Thyroid gland (tissue), 4 donors: ENCODE data around the gene EIF1AY. TPM values are rescaled to one million over a fixed set of nuclear protein-coding genes. Genes with fewer than 3 reads are reported as not detected.

Experiments used
- DNase-seq, 2 donors: peaks; one replicate each; pipeline ENCODE4 v3.0.0-alpha.2; 2019
- H3K27ac ChIP-seq, 3 donors: fragments of 200-600 bp; sonication (generic); 1 replicate in 2 of 3; 2 replicates in 1 of 3; pipeline ENCODE4 v1.5.1; 2016 to 2019; ENCODE audit warnings: mild to moderate bottlenecking in 1 of 3, moderate library complexity in 1 of 3
- H3K27me3 ChIP-seq: fragments of 200-600 bp; sonication (generic); one replicate; pipeline ENCODE4 v1.5.1; 2019
- H3K36me3 ChIP-seq, 2 donors: fragments of 200-600 bp; sonication (generic); one replicate each; pipeline ENCODE4 v1.5.1; 2016 to 2019
- H3K4me1 ChIP-seq, 2 donors: fragments of 200-600 bp; sonication (generic); one replicate each; pipeline ENCODE4 v1.5.1; 2017 to 2019
- H3K4me3 ChIP-seq, 3 donors: fragments of 200-600 bp; sonication (generic); replicated peaks in 1 of 3; 1 replicate in 2 of 3; 2 replicates in 1 of 3; pipeline ENCODE4 v1.5.1; 2016; ENCODE audit warnings: mild to moderate bottlenecking in 1 of 3
- H3K9me3 ChIP-seq: fragments of 200-600 bp; sonication (generic); one replicate; pipeline ENCODE4 v1.5.1; 2017
- POLR2A ChIP-seq, 2 donors: fragments of 450-650 bp; IDR thresholded peaks; one replicate each; pipeline ENCODE4 v1.6.1; 2017; ENCODE audit warnings: antibody characterized with exemption in 2 of 2, mild to moderate bottlenecking in 2 of 2, moderate library complexity in 1 of 2
- WGBS, 2 donors: methylation state at CpG; one replicate each; pipeline ENCODE4 v1.1.5; 2017; 5-methylcytosine and 5-hydroxymethylcytosine counted together
- intact Hi-C: fragments of 100-400 bp; cut with DNase I; formaldehyde crosslinking; loops from one replicate; pipeline ENCODE4 v1.15.1; 2023
- total RNA-seq, 4 donors: library from RNA; depleted of rRNA; stranded (reverse); fragments of >200 nt; gene quantifications; one replicate each; pipeline ENCODE4 v1.2.3, GENCODE V29; 2016
- TF ChIP-seq, protein P1 (sequence below), 6 experiments: fragments of 200-600 bp in 3 of 6; fragments of 450-650 bp in 3 of 6; sonication (generic) in 3 of 6; IDR thresholded peaks; one replicate each; pipeline ENCODE4 v1.5.1; 2016 to 2019; ENCODE audit warnings: antibody characterized with exemption in 6 of 6, mild to moderate bottlenecking in 2 of 6, inconsistent platforms in 1 of 6, moderate library complexity in 1 of 6

EIF1AY gene, protein sequence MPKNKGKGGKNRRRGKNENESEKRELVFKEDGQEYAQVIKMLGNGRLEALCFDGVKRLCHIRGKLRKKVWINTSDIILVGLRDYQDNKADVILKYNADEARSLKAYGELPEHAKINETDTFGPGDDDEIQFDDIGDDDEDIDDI
- total RNA-seq = 10 to 100 TPM in 2 of 4 donors, not detected in 2; 14.9 to 19.3 TPM

- TF ChIP-seq, protein P1, sequence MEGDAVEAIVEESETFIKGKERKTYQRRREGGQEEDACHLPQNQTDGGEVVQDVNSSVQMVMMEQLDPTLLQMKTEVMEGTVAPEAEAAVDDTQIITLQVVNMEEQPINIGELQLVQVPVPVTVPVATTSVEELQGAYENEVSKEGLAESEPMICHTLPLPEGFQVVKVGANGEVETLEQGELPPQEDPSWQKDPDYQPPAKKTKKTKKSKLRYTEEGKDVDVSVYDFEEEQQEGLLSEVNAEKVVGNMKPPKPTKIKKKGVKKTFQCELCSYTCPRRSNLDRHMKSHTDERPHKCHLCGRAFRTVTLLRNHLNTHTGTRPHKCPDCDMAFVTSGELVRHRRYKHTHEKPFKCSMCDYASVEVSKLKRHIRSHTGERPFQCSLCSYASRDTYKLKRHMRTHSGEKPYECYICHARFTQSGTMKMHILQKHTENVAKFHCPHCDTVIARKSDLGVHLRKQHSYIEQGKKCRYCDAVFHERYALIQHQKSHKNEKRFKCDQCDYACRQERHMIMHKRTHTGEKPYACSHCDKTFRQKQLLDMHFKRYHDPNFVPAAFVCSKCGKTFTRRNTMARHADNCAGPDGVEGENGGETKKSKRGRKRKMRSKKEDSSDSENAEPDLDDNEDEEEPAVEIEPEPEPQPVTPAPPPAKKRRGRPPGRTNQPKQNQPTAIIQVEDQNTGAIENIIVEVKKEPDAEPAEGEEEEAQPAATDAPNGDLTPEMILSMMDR (IDR thresholded peaks at IDR 0.05) = no peak
- TF ChIP-seq POLR2A (IDR thresholded peaks at IDR 0.05) = no peak
- Histone ChIP-seq H3K27me3 (no peaks in the 10 kb centered on the region), H3K36me3 (no peaks in the 10 kb centered on the region), H3K27ac (peak within 1 kb of the TSS in 1 of 3 donors; percentile 82), H3K4me1 (no peaks in the 10 kb centered on the region), H3K9me3 (no peaks in the 10 kb centered on the region), H3K4me3 (peak within 1 kb of the TSS in 2 of 3 donors; percentile 45 to 79)
- WGBS, 2 donors = 0 to 1% methylated on average over 1 to 20 of the region's 31 CpGs
- intact Hi-C loops = no loop called here
- DNase-seq = peak; percentile 89 to 90
Observed at GRCh38 chrY:20575531-20576121, at the start of gene EIF1AY. Gene EIF1AY (plus strand): TSS chrY:20575776. CDS start chrY:20575872, 96 bp downstream.

GRCh38 chrY:20528435-20528834 lies 47.1 kb upstream of the EIF1AY start:
- intact Hi-C loops = no loop called here
- no peak for DNase-seq
- Histone ChIP-seq H3K4me3 (no peak overlapping the region), H3K36me3 (no peaks in the 10 kb centered on the region), H3K4me1 (no peaks in the 10 kb centered on the region), H3K27me3 (no peaks in the 10 kb centered on the region), H3K9me3 (no peaks in the 10 kb centered on the region), H3K27ac (no peak overlapping the region)
- 90 to 96% methylated on average over 3 to 5 of the region's 6 CpGs for WGBS, 2 donors
- TF ChIP-seq POLR2A (IDR thresholded peaks at IDR 0.05) = no peak
- TF ChIP-seq, protein P1 (IDR thresholded peaks at IDR 0.05) = no peak

GRCh38 chrY:20538186-20538585 lies 37.4 kb upstream of the EIF1AY start:
- no peak for TF ChIP-seq POLR2A (IDR thresholded peaks at IDR 0.05)
- TF ChIP-seq, protein P1 (IDR thresholded peaks at IDR 0.05) = no peak
- H3K4me3 ChIP-seq = no peak overlapping the region
- H3K9me3 ChIP-seq = no peaks in the 10 kb centered on the region
- WGBS, 2 donors = 80 to 92% methylated on average over 1 of the region's 1 CpG
- H3K27ac ChIP-seq = no peak overlapping the region
- no peaks in the 10 kb centered on the region for H3K4me1 ChIP-seq
- no peaks in the 10 kb centered on the region for H3K27me3 ChIP-seq
- intact Hi-C loops = no loop called here
- no peak for DNase-seq
- H3K36me3 ChIP-seq = no peaks in the 10 kb centered on the region

- Histone ChIP-seq H3K27me3 (no peaks in the 10 kb centered on the region), H3K4me1 (no peaks in the 10 kb centered on the region), H3K4me3 (no peak overlapping the region), H3K27ac (no peak overlapping the region), H3K9me3 (no peaks in the 10 kb centered on the region), H3K36me3 (no peaks in the 10 kb centered on the region)
- no peak for DNase-seq
- intact Hi-C loops = no loop called here
- TF ChIP-seq, protein P1 (IDR thresholded peaks at IDR 0.05) = no peak
- TF ChIP-seq POLR2A (IDR thresholded peaks at IDR 0.05) = no peak
Observed at GRCh38 chrY:20538933-20539332, 36.6 kb upstream of the EIF1AY start.

DNA sequence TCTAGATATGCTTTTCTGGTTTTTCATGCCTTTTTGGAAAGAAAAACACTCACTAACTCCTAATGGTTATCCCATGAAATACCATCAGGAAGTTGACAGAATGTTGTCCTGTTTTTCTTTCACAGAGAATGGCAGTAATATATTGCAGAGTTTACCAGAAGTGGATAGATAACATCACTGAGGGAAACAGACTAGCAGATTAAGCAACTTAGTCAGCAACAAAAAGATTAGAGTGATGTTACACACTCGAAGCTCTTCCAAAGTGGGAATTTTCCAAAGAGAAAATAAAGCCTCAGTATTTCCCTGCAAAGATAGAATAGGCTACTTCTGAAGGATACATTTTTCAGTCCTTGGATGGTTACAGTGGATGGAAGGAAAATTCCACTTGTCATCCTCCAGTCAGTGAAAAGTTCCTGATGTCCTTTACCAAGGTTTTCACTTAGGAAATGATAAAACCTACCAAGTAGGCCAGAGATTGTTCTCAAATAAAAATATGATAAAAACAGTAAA lies 31.1 kb upstream of the EIF1AY start:
- Histone ChIP-seq H3K4me1 (no peaks in the 10 kb centered on the region), H3K9me3 (no peaks in the 10 kb centered on the region), H3K27me3 (no peaks in the 10 kb centered on the region), H3K4me3 (no peak overlapping the region), H3K27ac (no peak overlapping the region), H3K36me3 (no peaks in the 10 kb centered on the region)
- TF ChIP-seq, protein P1 (IDR thresholded peaks at IDR 0.05) = no peak
- no peak for TF ChIP-seq POLR2A (IDR thresholded peaks at IDR 0.05)
- 45 to 60% methylated on average over 1 of the region's 1 CpG for WGBS, 2 donors
- no peak for DNase-seq
- intact Hi-C loops = no loop called here
